Body of pancreas (tissue), 4 donors: ENCODE results near the gene KIAA1217. TPM values are rescaled to one million over a fixed set of nuclear protein-coding genes. Genes with fewer than 3 reads are reported as not detected.

Source experiments
- ATAC-seq: fragments of 150-250 bp; one replicate; pipeline ENCODE4 v1.9.1; 2016
- DNase-seq, 4 donors: peaks; one replicate each; pipeline ENCODE4 v3.0.0-alpha.2; 2019
- H3K27ac ChIP-seq, 4 donors: fragments of 200-600 bp; sonication (generic); 1 replicate in 3 of 4; 2 replicates in 1 of 4; pipeline versions ENCODE4 v1.5.1 to v1.6.1; 2016 to 2019; ENCODE audit warnings: mild to moderate bottlenecking in 1 of 4, mixed read lengths in 1 of 4, moderate library complexity in 1 of 4
- H3K27me3 ChIP-seq, 2 donors: fragments of 200-600 bp; sonication (generic); one replicate each; pipeline ENCODE4 v1.6.0; 2016; ENCODE audit warnings: mild to moderate bottlenecking in 1 of 2
- H3K36me3 ChIP-seq, 2 donors: fragments of 200-600 bp; sonication (generic); replicated peaks in 1 of 2; 2 replicates each; pipeline ENCODE4 v1.5.1; 2016; ENCODE audit warnings: low read depth in 2 of 2; ENCODE audit not compliant: insufficient read depth in 1 of 2
- H3K4me1 ChIP-seq: fragments of 200-600 bp; sonication (generic); one replicate; pipeline ENCODE4 v1.6.0; 2016
- H3K4me3 ChIP-seq, 2 donors: fragments of 200-600 bp; sonication (generic); 1 replicate in 1 of 2; 2 replicates in 1 of 2; pipeline ENCODE4 v1.5.1; 2016 to 2019
- H3K9me3 ChIP-seq, 3 donors: fragments of 200-600 bp; sonication (generic); 1 replicate in 2 of 3; 2 replicates in 1 of 3; pipeline ENCODE4 v1.5.1; 2016
- POLR2A ChIP-seq, 3 donors: fragments of 450-650 bp; IDR thresholded peaks; one replicate each; pipeline ENCODE4 v1.6.1; 2016; ENCODE audit warnings: antibody characterized with exemption in 3 of 3, mild to moderate bottlenecking in 2 of 3
- WGBS, 2 donors: methylation state at CpG; one replicate each; pipeline ENCODE4 v1.1.5; 2017; 5-methylcytosine and 5-hydroxymethylcytosine counted together
- intact Hi-C: fragments of 100-400 bp; cut with DNase I; formaldehyde crosslinking; loops from one replicate; pipeline ENCODE4 v1.15.1; 2023
- total RNA-seq, 2 donors: library from RNA; depleted of rRNA; stranded (reverse); fragments of >200 nt; gene quantifications; one replicate each; pipeline ENCODE4 v1.1.0, GENCODE V29; 2016
- TF ChIP-seq, protein P1 (sequence below), 7 experiments: fragments of 450-650 bp in 4 of 7; fragments of 200-600 bp in 3 of 7; sonication (generic) in 3 of 7; IDR thresholded peaks; one replicate each; pipeline ENCODE4 v1.5.1; 2016 to 2019; ENCODE audit warnings: antibody characterized with exemption in 7 of 7

The KIAA1217 gene
- total RNA-seq, 2 donors from 2014 or later: 25.9 to 36.9 TPM

DNA sequence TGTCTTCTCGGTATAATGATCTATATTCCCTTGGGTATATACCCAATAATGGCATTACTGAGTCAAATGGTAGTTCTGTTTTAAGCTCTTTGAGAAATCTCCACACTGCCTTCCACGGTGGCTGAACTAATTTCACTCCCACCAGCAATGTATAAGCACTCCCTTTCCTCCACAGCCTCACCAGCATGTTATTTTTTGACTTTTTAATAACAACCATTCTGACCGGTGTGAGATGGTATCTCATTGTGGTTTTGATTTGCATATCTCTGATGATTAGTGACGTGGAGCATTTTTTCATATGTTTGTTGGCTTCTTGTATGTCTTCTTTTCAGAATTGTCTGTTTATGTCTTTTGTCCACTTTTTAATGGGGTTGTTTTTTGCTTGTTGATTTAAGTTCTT lies 33.6 kb downstream of the KIAA1217 start:
- no peak for DNase-seq
- H3K36me3 ChIP-seq: no peaks in the 10 kb centered on the region
- TF ChIP-seq POLR2A (IDR thresholded peaks at IDR 0.05): no peak
- TF ChIP-seq, protein P1, sequence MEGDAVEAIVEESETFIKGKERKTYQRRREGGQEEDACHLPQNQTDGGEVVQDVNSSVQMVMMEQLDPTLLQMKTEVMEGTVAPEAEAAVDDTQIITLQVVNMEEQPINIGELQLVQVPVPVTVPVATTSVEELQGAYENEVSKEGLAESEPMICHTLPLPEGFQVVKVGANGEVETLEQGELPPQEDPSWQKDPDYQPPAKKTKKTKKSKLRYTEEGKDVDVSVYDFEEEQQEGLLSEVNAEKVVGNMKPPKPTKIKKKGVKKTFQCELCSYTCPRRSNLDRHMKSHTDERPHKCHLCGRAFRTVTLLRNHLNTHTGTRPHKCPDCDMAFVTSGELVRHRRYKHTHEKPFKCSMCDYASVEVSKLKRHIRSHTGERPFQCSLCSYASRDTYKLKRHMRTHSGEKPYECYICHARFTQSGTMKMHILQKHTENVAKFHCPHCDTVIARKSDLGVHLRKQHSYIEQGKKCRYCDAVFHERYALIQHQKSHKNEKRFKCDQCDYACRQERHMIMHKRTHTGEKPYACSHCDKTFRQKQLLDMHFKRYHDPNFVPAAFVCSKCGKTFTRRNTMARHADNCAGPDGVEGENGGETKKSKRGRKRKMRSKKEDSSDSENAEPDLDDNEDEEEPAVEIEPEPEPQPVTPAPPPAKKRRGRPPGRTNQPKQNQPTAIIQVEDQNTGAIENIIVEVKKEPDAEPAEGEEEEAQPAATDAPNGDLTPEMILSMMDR (IDR thresholded peaks at IDR 0.05): no peak
- no peaks in the 10 kb centered on the region for H3K9me3 ChIP-seq
- no peak overlapping the region for H3K4me3 ChIP-seq
- H3K27ac ChIP-seq: no peak overlapping the region
- H3K27me3 ChIP-seq: no peaks in the 10 kb centered on the region
- intact Hi-C loops: no loop called here
- ATAC-seq: no peak
- H3K4me1 ChIP-seq: peaks cover 23% of the 10 kb centered on the region
- WGBS, 2 donors: 74 to 79% methylated on average over 4 of the region's 4 CpGs

DNA sequence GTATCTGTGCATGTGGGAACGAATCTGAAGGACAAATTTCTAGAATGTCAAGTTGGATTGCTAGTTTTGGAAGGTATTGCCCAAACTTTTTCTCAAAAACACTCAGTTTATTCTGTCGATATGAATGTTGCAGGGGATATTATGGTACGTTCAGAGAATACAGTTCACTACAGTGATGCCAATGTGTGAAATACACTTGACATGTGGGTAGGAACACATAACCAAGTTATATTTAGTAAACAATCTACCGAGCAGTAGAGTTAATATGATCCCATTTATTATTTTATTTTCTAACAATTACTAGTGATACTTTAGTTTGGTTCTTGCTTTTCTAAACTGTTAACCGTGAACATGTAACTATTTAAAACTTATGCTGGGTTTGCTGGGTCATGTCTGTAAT lies 37.4 kb downstream of the KIAA1217 start:
- Histone ChIP-seq H3K36me3 (no peaks in the 10 kb centered on the region), H3K9me3 (no peaks in the 10 kb centered on the region), H3K27me3 (no peaks in the 10 kb centered on the region), H3K4me3 (no peak overlapping the region), H3K4me1 (peaks cover 8% of the 10 kb centered on the region), H3K27ac (no peak overlapping the region)
- ATAC-seq (no peak), DNase-seq (no peak)
- TF ChIP-seq POLR2A (IDR thresholded peaks at IDR 0.05): no peak
- TF ChIP-seq, protein P1 (IDR thresholded peaks at IDR 0.05): no peak
- 63 to 64% methylated on average over 5 of the region's 5 CpGs for WGBS, 2 donors
- intact Hi-C loops: no loop called here

DNA sequence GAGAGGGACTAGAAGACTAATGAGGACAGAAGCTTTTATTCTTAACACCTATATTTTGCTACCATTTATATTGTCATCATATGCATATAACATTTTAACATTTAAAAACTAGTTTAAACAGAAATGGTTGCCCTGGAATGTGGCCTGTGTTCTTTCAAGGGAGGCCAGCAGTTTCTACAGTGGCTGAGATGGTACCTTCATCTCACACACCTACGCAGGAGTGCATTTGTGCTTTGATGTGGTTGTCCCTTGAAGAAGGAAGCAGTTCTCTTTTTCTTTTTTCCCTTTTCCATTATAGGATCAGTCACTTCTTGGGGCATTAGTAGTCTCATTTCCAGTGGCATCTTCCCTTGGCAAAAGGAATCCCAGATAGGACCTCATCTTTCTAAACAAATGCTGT lies 38.9 kb downstream of the KIAA1217 start:
- Histone ChIP-seq H3K27me3 (no peaks in the 10 kb centered on the region), H3K4me1 (peaks cover 17% of the 10 kb centered on the region), H3K4me3 (no peak overlapping the region), H3K9me3 (no peaks in the 10 kb centered on the region), H3K36me3 (no peaks in the 10 kb centered on the region), H3K27ac (no peak overlapping the region)
- DNase-seq (no peak), ATAC-seq (no peak)
- intact Hi-C loops: no loop called here
- WGBS, 2 donors: 100% methylated on average over 1 of the region's 1 CpG
- TF ChIP-seq, protein P1 (IDR thresholded peaks at IDR 0.05): no peak
- no peak for TF ChIP-seq POLR2A (IDR thresholded peaks at IDR 0.05)

DNA sequence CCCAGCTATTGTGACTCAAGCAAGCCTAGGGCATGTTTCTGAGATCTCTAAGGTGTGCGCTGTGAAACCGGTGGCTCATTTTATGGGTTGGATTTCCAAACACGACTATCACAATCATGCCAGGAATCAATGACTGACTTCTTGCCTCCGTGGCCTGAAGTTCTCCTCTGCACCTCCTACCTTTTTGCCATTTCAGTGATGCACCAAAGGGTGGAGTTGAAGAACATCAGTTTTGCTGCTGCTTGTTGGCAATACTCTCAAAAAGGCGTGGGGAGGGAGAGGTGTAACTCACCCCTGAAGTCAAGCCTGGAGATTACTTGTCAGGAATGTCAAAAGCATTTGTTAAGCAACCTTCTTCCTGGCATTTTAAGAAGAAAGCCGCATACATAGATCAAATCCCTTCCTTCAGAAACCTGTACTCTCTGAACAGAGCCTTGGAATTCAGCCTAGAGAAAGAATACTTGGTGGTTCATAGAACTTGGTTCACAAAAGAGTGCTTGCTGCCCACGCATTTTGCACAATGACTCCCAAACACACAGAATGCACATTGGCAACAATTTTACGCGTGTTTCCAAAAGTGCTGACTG lies 41.0 kb downstream of the KIAA1217 start:
- intact Hi-C loops: no loop called here
- Histone ChIP-seq H3K4me3 (no peak overlapping the region), H3K36me3 (no peaks in the 10 kb centered on the region), H3K4me1 (peaks cover 17% of the 10 kb centered on the region), H3K9me3 (no peaks in the 10 kb centered on the region), H3K27ac (no peak overlapping the region), H3K27me3 (no peaks in the 10 kb centered on the region)
- DNase-seq: no peak
- WGBS, 2 donors: 79 to 84% methylated on average over 9 of the region's 9 CpGs
- ATAC-seq: no peak
- TF ChIP-seq, protein P1 (IDR thresholded peaks at IDR 0.05): no peak

DNA sequence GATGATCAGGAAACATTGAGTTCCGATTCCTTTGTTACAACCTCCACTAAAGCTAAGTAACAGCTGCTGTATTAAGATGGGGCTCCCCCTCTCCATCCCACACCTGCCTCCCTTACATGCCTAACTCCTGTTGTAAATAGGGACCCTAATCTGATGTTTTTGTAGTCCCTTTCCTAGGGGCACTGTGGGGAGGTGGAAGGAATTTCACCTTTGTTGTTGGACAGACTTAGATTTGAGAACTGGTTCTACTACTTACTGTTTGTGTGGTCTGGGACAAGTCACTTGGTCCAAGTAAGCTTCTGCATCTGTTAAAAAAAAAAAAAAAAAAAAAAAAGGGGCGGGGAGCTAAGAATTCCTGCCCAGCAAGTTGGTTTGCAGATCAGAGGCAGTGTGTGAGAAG lies 42.6 kb downstream of the KIAA1217 start:
- peak overlapping the region; percentile 35 to 55 (median 44) for H3K27ac ChIP-seq
- TF ChIP-seq POLR2A (IDR thresholded peaks at IDR 0.05): no peak
- TF ChIP-seq, protein P1 (IDR thresholded peaks at IDR 0.05): no peak
- intact Hi-C loops: no loop called here

More for the DNA sequence above, 42.6 kb downstream of the KIAA1217 start:
- H3K9me3 ChIP-seq: no peaks in the 10 kb centered on the region
- WGBS, 2 donors: 13 to 22% methylated on average over 2 of the region's 2 CpGs
- H3K4me3 ChIP-seq: no peak overlapping the region
- DNase-seq (peak in 3 of 4 donors; percentile 16 to 29 (median 25)), ATAC-seq (peak; percentile 81)
- no peaks in the 10 kb centered on the region for H3K27me3 ChIP-seq
- no peaks in the 10 kb centered on the region for H3K36me3 ChIP-seq
- peaks cover 29% of the 10 kb centered on the region for H3K4me1 ChIP-seq
